Thyroid gland (tissue), 4 donors: ENCODE measurements around the gene NFKBIB.

Source experiments
- CTCF ChIP-seq, 6 experiments: fragments of 200-600 bp in 3 of 6; fragments of 450-650 bp in 3 of 6; sonication (generic) in 3 of 6; IDR thresholded peaks; one replicate each; pipeline ENCODE4 v1.5.1; 2016 to 2019; ENCODE audit warnings: antibody characterized with exemption in 6 of 6, mild to moderate bottlenecking in 2 of 6, inconsistent platforms in 1 of 6, moderate library complexity in 1 of 6
- POLR2A ChIP-seq, 2 donors: fragments of 450-650 bp; IDR thresholded peaks; one replicate each; pipeline ENCODE4 v1.6.1; 2017; ENCODE audit warnings: antibody characterized with exemption in 2 of 2, mild to moderate bottlenecking in 2 of 2, moderate library complexity in 1 of 2

- TF ChIP-seq CTCF (IDR thresholded peaks at IDR 0.05) (no peak), POLR2A (IDR thresholded peaks at IDR 0.05) (no peak)
Observed at GRCh38 chr19:38942471-38943181, 42.9 kb downstream of the NFKBIB start.
